Stomach (tissue), 9 donors: ENCODE results near the gene PTOV1. TPM values are rescaled to one million over a fixed set of nuclear protein-coding genes. Genes with fewer than 3 reads are reported as not detected.

Experiments
- DNase-seq, 2 donors: peaks; one replicate each; pipeline versions ENCODE4 v3.0.0 to v3.0.0-alpha.2; 2013 to 2019
- H3K27ac ChIP-seq, 5 donors: fragments of 200-600 bp in 4 of 5; sonication (generic) in 4 of 5; one replicate each; pipeline ENCODE4 v1.5.1; 2013 to 2019; ENCODE audit warnings: mild to moderate bottlenecking in 1 of 5, moderate library complexity in 1 of 5
- H3K27me3 ChIP-seq, 3 donors: fragments of 200-600 bp; sonication (generic); one replicate each; pipeline ENCODE4 v1.5.1; 2017 to 2019; ENCODE audit warnings: mixed run types in 1 of 3
- H3K36me3 ChIP-seq, 4 donors: fragments of 200-600 bp; sonication (generic); 1 replicate in 3 of 4; 2 replicates in 1 of 4; pipeline ENCODE4 v1.5.1; 2016 to 2019
- H3K4me1 ChIP-seq, 4 donors: fragments of 200-600 bp; sonication (generic); one replicate each; pipeline ENCODE4 v1.5.1; 2016 to 2019
- H3K4me3 ChIP-seq, 4 donors: fragments of 200-600 bp; sonication (generic) in 3 of 4; one replicate each; pipeline ENCODE4 v1.5.1; 2016 to 2019; ENCODE audit warnings: mild to moderate bottlenecking in 1 of 4
- H3K9me3 ChIP-seq, 4 donors: fragments of 200-600 bp; sonication (generic); one replicate each; pipeline ENCODE4 v1.5.1; 2016 to 2019
- EP300 ChIP-seq: sonication (generic); formaldehyde crosslinking; IDR thresholded peaks from one replicate; pipeline ENCODE4 v1.6.1; 2017; ENCODE audit warnings: antibody characterized with exemption
- POLR2A ChIP-seq, 4 donors: fragments of 450-650 bp; IDR thresholded peaks; one replicate each; pipeline ENCODE4 v1.6.1; 2016; ENCODE audit warnings: antibody characterized with exemption in 4 of 4, control low read depth in 2 of 4, mild to moderate bottlenecking in 1 of 4, moderate library complexity in 1 of 4
- POLR2AphosphoS5 ChIP-seq, 3 donors: sonication (generic); formaldehyde crosslinking; IDR thresholded peaks; one replicate each; pipeline ENCODE4 v1.6.1; 2016; ENCODE audit warnings: antibody characterized with exemption in 3 of 3
- WGBS, 5 donors: extraction: QIAGEN DNeasy Blood & Tissue Kit in 3 of 5; methylation state at CpG; one replicate each; pipeline versions ENCODE4 v1.1.5 to v1.1.7; 2013 to 2018; 5-methylcytosine and 5-hydroxymethylcytosine counted together
- intact Hi-C: fragments of 100-400 bp; cut with DNase I; formaldehyde crosslinking; loops from one replicate; pipeline ENCODE4 v1.15.1; 2023; ENCODE audit warnings: low total_unique reads
- polyA plus RNA-seq, 3 donors: library from polyadenylated mRNA; stranded (reverse); fragments of 200-250 nt; gene quantifications; one replicate each; pipeline ENCODE4 v1.2.3, GENCODE V29; 2013
- small RNA-seq, 4 donors: library from RNA; depleted of rRNA; stranded (forward); fragments of <200 nt; gene quantifications; one replicate each; pipeline ENCODE3, GENCODE V24; 2016
- total RNA-seq, 5 donors: library from RNA; depleted of rRNA; stranded (reverse); fragments of >200 nt; gene quantifications; one replicate each; pipeline versions ENCODE4 v1.1.0 to v1.2.3, GENCODE V29; 2014 to 2016
- TF ChIP-seq, protein P1 (sequence below), 7 experiments: fragments of 450-650 bp in 4 of 7; fragments of 200-600 bp in 3 of 7; sonication (generic) in 3 of 7; IDR thresholded peaks; one replicate each; pipeline ENCODE4 v1.5.1; 2016 to 2019; ENCODE audit warnings: antibody characterized with exemption in 7 of 7, control low read depth in 2 of 7, mild to moderate bottlenecking in 1 of 7
- donor health status: healthy with polysubstance abuse.
- donor health status: Bipolar disorder and iron deficiency.
- donor health status: healthy.

PTOV1 gene
- total and polyA plus RNA-seq, 8 donors, result 45.0 to 186 (median 118) TPM

DNA sequence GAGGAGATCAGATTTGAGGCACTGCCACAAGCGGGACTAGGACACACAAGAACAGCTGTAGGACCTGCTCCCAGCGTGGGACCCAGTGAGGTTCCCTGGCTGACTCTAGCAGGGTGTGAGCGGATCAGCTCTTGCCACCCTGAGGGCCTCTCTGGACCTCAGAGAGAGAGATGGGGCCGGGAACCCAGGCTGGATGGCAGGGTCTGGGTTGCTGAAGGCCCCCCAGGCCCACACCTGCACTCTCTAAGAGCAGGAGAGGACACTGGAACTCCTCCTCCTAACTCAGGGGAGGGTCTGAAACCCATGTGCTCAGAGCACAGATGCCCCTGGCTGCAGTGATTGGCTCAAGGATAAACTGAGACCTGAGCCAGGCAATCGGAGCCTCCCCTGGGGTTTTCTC lies 59.2 kb downstream of the PTOV1 start:
- Histone ChIP-seq H3K27ac (no peak overlapping the region), H3K27me3 (no peaks in the 10 kb centered on the region), H3K4me1 (peaks cover 0 to 14% (median 6%) of the 10 kb centered on the region in 4 donors), H3K9me3 (no peaks in the 10 kb centered on the region), H3K36me3 (peaks cover 23 to 81% (median 75%) of the 10 kb centered on the region in 4 donors), H3K4me3 (no peak overlapping the region)
- intact Hi-C loops, result no loop called here
- 89 to 97% (median 91%) methylated on average over 4 to 5 of the region's 5 CpGs for WGBS, 5 donors
- DNase-seq, result no peak
- no peak for TF ChIP-seq POLR2A (IDR thresholded peaks at IDR 0.05)
- TF ChIP-seq POLR2AphosphoS5 (IDR thresholded peaks at IDR 0.05), result no peak
- no peak for TF ChIP-seq EP300
- TF ChIP-seq, protein P1, sequence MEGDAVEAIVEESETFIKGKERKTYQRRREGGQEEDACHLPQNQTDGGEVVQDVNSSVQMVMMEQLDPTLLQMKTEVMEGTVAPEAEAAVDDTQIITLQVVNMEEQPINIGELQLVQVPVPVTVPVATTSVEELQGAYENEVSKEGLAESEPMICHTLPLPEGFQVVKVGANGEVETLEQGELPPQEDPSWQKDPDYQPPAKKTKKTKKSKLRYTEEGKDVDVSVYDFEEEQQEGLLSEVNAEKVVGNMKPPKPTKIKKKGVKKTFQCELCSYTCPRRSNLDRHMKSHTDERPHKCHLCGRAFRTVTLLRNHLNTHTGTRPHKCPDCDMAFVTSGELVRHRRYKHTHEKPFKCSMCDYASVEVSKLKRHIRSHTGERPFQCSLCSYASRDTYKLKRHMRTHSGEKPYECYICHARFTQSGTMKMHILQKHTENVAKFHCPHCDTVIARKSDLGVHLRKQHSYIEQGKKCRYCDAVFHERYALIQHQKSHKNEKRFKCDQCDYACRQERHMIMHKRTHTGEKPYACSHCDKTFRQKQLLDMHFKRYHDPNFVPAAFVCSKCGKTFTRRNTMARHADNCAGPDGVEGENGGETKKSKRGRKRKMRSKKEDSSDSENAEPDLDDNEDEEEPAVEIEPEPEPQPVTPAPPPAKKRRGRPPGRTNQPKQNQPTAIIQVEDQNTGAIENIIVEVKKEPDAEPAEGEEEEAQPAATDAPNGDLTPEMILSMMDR (IDR thresholded peaks at IDR 0.05), result no peak

Small RNA genes within 50 kb of the gene (small RNA-seq; reads per million reads assigned to genes)
- 0 reads per million in 4 donors for gene MIR4749

Other genes starting within 250 kb of the PTOV1 start
- gene RRAS, start 211.0 kb upstream of the PTOV1 start, total RNA-seq, result 100 to 1,000 TPM in 1 of 5 donors, 10 to 100 TPM in 3, 1 to 10 TPM in 1; 7.7 to 138 (median 63.9) TPM
- 100 to 1,000 TPM; 126 to 145 (median 130) TPM for gene RRAS, start 211.0 kb upstream of the PTOV1 start, polyA plus RNA-seq
- gene SCAF1, start 208.9 kb upstream of the PTOV1 start, total RNA-seq, result 10 to 100 TPM in 4 of 5 donors, 1 to 10 TPM in 1; 8.3 to 41.7 (median 19.8) TPM
- gene SCAF1, start 208.9 kb upstream of the PTOV1 start, polyA plus RNA-seq, result 10 to 100 TPM in 2 of 3 donors, 1 to 10 TPM in 1; 8.9 to 19.7 (median 12.1) TPM
- 100 to 1,000 TPM in 4 of 5 donors, 10 to 100 TPM in 1; 28.3 to 380 (median 104) TPM for gene IRF3, start 185.3 kb upstream of the PTOV1 start, total RNA-seq
- 100 to 1,000 TPM; 104 to 148 (median 114) TPM for gene IRF3, start 185.3 kb upstream of the PTOV1 start, polyA plus RNA-seq
- gene BCL2L12, start 185.2 kb upstream of the PTOV1 start, total RNA-seq, result 10 to 100 TPM in 1 of 5 donors, 1 to 10 TPM in 4; 2.3 to 10.7 (median 7.5) TPM
- gene BCL2L12, start 185.2 kb upstream of the PTOV1 start, polyA plus RNA-seq, result 10 to 100 TPM; 12.8 to 23.3 (median 22.4) TPM
- 100 to 1,000 TPM in 3 of 5 donors, 10 to 100 TPM in 2; 53.3 to 131 (median 104) TPM for gene PRMT1, start 173.9 kb upstream of the PTOV1 start, total RNA-seq
- 100 to 1,000 TPM; 102 to 111 (median 111) TPM for gene PRMT1, start 173.9 kb upstream of the PTOV1 start, polyA plus RNA-seq
- 1 to 10 TPM in 2 of 5 donors, not detected in 3; 1.1 to 1.7 TPM for gene ADM5, start 161.6 kb upstream of the PTOV1 start, total RNA-seq
- gene ADM5, start 161.6 kb upstream of the PTOV1 start, polyA plus RNA-seq, result 1 to 10 TPM in 1 of 3 donors, under 1 TPM in 2; 0.61 to 2.5 (median 1.00) TPM
- gene CPT1C, start 160.0 kb upstream of the PTOV1 start, total RNA-seq, result 10 to 100 TPM in 1 of 5 donors, 1 to 10 TPM in 2, not detected in 2; 1.8 to 35.6 (median 3.0) TPM
- 10 to 100 TPM in 1 of 3 donors, 1 to 10 TPM in 2; 2.4 to 11.0 (median 3.1) TPM for gene CPT1C, start 160.0 kb upstream of the PTOV1 start, polyA plus RNA-seq
- gene TSKS, start 87.9 kb upstream of the PTOV1 start, total RNA-seq, result not detected
- gene TSKS, start 87.9 kb upstream of the PTOV1 start, polyA plus RNA-seq, result under 1 TPM in 1 of 3 donors, not detected in 2; 0.73 TPM
- 100 to 1,000 TPM in 1 of 5 donors, 10 to 100 TPM in 4; 19.8 to 177 (median 38.4) TPM for gene AP2A1, start 84.2 kb upstream of the PTOV1 start, total RNA-seq
- gene AP2A1, start 84.2 kb upstream of the PTOV1 start, polyA plus RNA-seq, result 10 to 100 TPM; 24.3 to 31.2 (median 27.3) TPM
- 10 to 100 TPM in 3 of 5 donors, 1 to 10 TPM in 2; 1.2 to 37.4 (median 10.5) TPM for gene FUZ, start 37.9 kb upstream of the PTOV1 start, total RNA-seq
- 10 to 100 TPM; 15.1 to 17.6 (median 15.9) TPM for gene FUZ, start 37.9 kb upstream of the PTOV1 start, polyA plus RNA-seq
- 100 to 1,000 TPM in 3 of 5 donors, 10 to 100 TPM in 2; 18.0 to 387 (median 178) TPM for gene MED25, start 32.9 kb upstream of the PTOV1 start, total RNA-seq
- gene MED25, start 32.9 kb upstream of the PTOV1 start, polyA plus RNA-seq, result 10 to 100 TPM; 46.6 to 59.8 (median 55.3) TPM
- 100 to 1,000 TPM in 3 of 5 donors, 10 to 100 TPM in 2; 30.3 to 208 (median 115) TPM for gene PNKP, start 16.4 kb downstream of the PTOV1 start, total RNA-seq
- gene PNKP, start 16.4 kb downstream of the PTOV1 start, polyA plus RNA-seq, result 10 to 100 TPM; 38.9 to 69.7 (median 39.7) TPM
- 10 to 100 TPM in 4 of 5 donors, 1 to 10 TPM in 1; 3.5 to 63.7 (median 10.7) TPM for gene AKT1S1, start 26.2 kb downstream of the PTOV1 start, total RNA-seq
- 10 to 100 TPM; 35.5 to 41.0 (median 38.3) TPM for gene AKT1S1, start 26.2 kb downstream of the PTOV1 start, polyA plus RNA-seq
- 10 to 100 TPM; 10.5 to 77.1 (median 42.4) TPM for gene TBC1D17, start 26.5 kb downstream of the PTOV1 start, total RNA-seq
- 10 to 100 TPM; 33.5 to 33.6 (median 33.6) TPM for gene TBC1D17, start 26.5 kb downstream of the PTOV1 start, polyA plus RNA-seq
- gene IL4I1, start 45.7 kb downstream of the PTOV1 start, total RNA-seq, result under 1 TPM in 3 of 5 donors, not detected in 2; 0.45 to 0.73 (median 0.58) TPM
- 1 to 10 TPM in 1 of 3 donors, under 1 TPM in 2; 0.56 to 1.1 (median 0.76) TPM for gene IL4I1, start 45.7 kb downstream of the PTOV1 start, polyA plus RNA-seq
- gene ATF5, start 78.0 kb downstream of the PTOV1 start, total RNA-seq, result 10 to 100 TPM in 1 of 5 donors, 1 to 10 TPM in 4; 2.2 to 13.9 (median 5.1) TPM
- 10 to 100 TPM; 20.0 to 40.3 (median 20.5) TPM for gene ATF5, start 78.0 kb downstream of the PTOV1 start, polyA plus RNA-seq
- gene NUP62, start 78.3 kb downstream of the PTOV1 start, total RNA-seq, result 10 to 100 TPM in 3 of 5 donors, 1 to 10 TPM in 2; 5.3 to 58.0 (median 14.5) TPM
- 10 to 100 TPM; 13.7 to 17.0 (median 15.9) TPM for gene NUP62, start 78.3 kb downstream of the PTOV1 start, polyA plus RNA-seq
- gene SIGLEC11, start 110.0 kb downstream of the PTOV1 start, total RNA-seq, result 100 to 1,000 TPM in 1 of 5 donors, 10 to 100 TPM in 3, under 1 TPM in 1; 0.29 to 103 (median 35.1) TPM
- 10 to 100 TPM in 2 of 3 donors, 1 to 10 TPM in 1; 5.8 to 41.0 (median 34.2) TPM for gene SIGLEC11, start 110.0 kb downstream of the PTOV1 start, polyA plus RNA-seq
- gene VRK3, start 174.2 kb downstream of the PTOV1 start, total RNA-seq, result 10 to 100 TPM in 4 of 5 donors, 1 to 10 TPM in 1; 3.5 to 39.7 (median 24.5) TPM
- 10 to 100 TPM; 16.1 to 34.1 (median 18.7) TPM for gene VRK3, start 174.2 kb downstream of the PTOV1 start, polyA plus RNA-seq
- 10 to 100 TPM in 3 of 5 donors, 1 to 10 TPM in 1, under 1 TPM in 1; 0.58 to 28.0 (median 12.1) TPM for gene ZNF473, start 174.8 kb downstream of the PTOV1 start, total RNA-seq
- 1 to 10 TPM; 1.7 to 2.6 (median 2.0) TPM for gene ZNF473, start 174.8 kb downstream of the PTOV1 start, polyA plus RNA-seq